ENCODE data around the gene EFCAB14.
"Not testable (repeated sequence)": the region's sequence is repeated elsewhere in the genome, so short reads cannot be mapped to it uniquely, and the experiment has no call there.

EFCAB14 gene

GRCh38 chr1:46753985-46754384 lies 35.1 kb upstream of the EFCAB14 start:
- Histone ChIP-seq H3K9ac (ENCODE audit: low read depth, low read length) (no peak overlapping the region), H3K4me3 (ENCODE audit: low read depth, low read length) (no peak overlapping the region), H3K4me1 (ENCODE audit: control insufficient read depth, insufficient read depth, low read length) (peaks cover 10% of the 10 kb centered on the region), H3K27me3 (ENCODE audit: control insufficient read depth, insufficient read depth, low read length) (no peaks in the 10 kb centered on the region), H3K36me3 (ENCODE audit: control insufficient read depth, insufficient read depth, low read length) (no peaks in the 10 kb centered on the region), H3K9me3 (ENCODE audit: control insufficient read depth, insufficient read depth, low read length) (no peaks in the 10 kb centered on the region)

DNA sequence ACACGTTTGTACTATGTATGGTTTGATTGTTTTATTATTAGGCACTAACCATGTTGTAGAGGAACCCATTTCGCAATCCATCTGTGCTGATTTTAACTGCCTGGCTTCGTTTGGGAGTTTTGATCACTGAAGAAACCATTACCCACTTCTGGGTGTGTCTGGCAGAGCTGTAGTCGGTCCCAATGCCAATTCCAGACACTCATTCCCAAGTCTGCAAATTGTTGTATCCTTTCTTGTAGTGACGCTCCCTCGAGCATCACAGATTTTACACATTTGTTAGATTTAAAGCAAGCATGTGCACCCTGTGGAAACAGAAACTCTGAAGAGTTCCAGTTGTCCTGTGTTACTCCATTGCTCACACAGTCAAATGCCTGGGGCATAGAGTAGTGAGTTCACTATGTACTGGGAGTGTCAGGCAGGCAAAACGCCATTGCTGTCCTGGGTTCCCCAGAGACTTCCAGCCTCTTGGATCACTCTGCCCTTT lies 31.0 kb upstream of the EFCAB14 start:
- no peak overlapping the region for H3K9ac ChIP-seq (ENCODE audit: low read depth, low read length)

DNA sequence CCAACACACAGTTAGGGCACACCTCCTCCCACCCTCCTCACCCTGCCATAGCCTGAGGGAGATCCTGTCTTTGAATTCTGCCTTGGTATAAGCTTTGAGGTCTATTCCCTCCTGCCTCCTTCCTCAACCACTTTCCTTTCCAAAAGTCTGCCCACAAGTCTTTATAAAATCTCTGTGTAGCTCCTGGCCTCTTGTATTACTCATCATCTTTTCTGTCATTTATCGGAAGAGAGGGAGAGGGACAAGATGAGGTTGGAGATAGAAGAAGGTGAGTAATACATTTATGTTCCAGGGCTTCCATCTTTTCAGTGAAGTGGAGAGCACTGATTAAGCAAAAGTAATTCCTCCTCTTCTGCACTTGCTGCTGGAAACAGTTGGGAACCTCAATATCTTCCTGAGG lies 30.5 kb upstream of the EFCAB14 start:
- H3K4me3 ChIP-seq (ENCODE audit: low read depth, low read length) = no peak overlapping the region
- no peaks in the 10 kb centered on the region for H3K36me3 ChIP-seq (ENCODE audit: control insufficient read depth, insufficient read depth, low read length)
- H3K9ac ChIP-seq (ENCODE audit: low read depth, low read length) = no peak overlapping the region
- H3K9me3 ChIP-seq (ENCODE audit: control insufficient read depth, insufficient read depth, low read length) = no peaks in the 10 kb centered on the region
- H3K4me1 ChIP-seq (ENCODE audit: control insufficient read depth, insufficient read depth, low read length) = no peaks in the 10 kb centered on the region
- H3K27me3 ChIP-seq (ENCODE audit: control insufficient read depth, insufficient read depth, low read length) = no peaks in the 10 kb centered on the region

More for the DNA sequence above, 31.0 kb upstream of the EFCAB14 start:
- Histone ChIP-seq H3K27me3 (ENCODE audit: control insufficient read depth, insufficient read depth, low read length) (no peaks in the 10 kb centered on the region), H3K36me3 (ENCODE audit: control insufficient read depth, insufficient read depth, low read length) (no peaks in the 10 kb centered on the region), H3K9me3 (ENCODE audit: control insufficient read depth, insufficient read depth, low read length) (no peaks in the 10 kb centered on the region), H3K4me3 (ENCODE audit: low read depth, low read length) (no peak overlapping the region), H3K4me1 (ENCODE audit: control insufficient read depth, insufficient read depth, low read length) (no peaks in the 10 kb centered on the region)

DNA sequence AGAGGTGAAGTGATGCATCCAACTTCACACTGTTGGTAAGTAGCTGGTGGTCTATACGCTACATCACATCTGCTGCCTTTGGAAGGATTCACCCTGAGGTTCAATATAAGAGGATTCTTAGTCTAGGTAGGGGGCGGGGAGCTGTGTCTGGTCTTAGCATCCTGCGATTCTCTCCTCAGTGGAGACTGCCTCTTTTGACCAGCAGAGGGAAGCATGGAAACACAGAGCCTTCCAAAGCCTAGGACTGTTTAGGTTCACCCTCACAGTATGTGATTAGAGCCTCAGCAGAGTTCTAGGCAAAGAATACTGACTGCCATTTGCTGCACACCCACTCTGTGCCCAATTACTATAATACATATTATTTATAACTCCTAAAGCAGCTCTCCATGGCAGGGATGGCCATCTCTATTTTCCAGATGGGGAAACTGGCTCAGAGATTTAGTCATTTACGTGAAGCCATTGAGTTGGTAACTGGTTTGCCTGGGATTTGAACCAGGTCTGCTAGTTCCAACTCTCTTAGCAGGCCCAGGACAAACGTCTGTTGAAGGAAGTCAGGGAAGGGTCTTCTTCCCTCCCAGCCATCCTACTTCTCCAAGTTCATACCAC lies 28.9 kb upstream of the EFCAB14 start:
- H3K9me3 ChIP-seq (ENCODE audit: control insufficient read depth, insufficient read depth, low read length) = no peaks in the 10 kb centered on the region
- no peaks in the 10 kb centered on the region for H3K4me1 ChIP-seq (ENCODE audit: control insufficient read depth, insufficient read depth, low read length)
- H3K4me3 ChIP-seq (ENCODE audit: low read depth, low read length) = no peak overlapping the region
- H3K36me3 ChIP-seq (ENCODE audit: control insufficient read depth, insufficient read depth, low read length) = no peaks in the 10 kb centered on the region
- H3K27me3 ChIP-seq (ENCODE audit: control insufficient read depth, insufficient read depth, low read length) = no peaks in the 10 kb centered on the region
- H3K9ac ChIP-seq (ENCODE audit: low read depth, low read length) = no peak overlapping the region

DNA sequence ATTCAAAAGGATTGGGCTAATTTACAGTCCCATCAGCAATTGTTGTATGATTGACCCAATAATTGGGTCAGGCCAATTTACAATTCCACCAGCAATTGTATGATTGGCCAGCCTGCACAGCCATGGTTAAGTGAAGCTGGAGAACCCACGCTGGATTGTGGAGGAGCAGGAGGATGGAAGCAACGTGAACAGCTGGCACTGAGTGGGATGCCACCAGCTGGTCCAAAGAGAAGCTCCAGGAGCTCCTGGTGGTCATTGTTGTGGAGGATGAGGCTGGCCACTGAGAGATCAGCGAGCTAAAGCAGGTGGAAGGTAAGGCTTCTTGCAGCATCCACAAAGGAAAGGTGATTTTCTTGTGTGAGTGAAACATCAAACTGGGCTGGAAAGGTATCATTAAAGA lies 23.2 kb upstream of the EFCAB14 start:
- Histone ChIP-seq H3K9me3 (ENCODE audit: control insufficient read depth, insufficient read depth, low read length) (no peaks in the 10 kb centered on the region), H3K27me3 (ENCODE audit: control insufficient read depth, insufficient read depth, low read length) (no peaks in the 10 kb centered on the region), H3K4me3 (ENCODE audit: low read depth, low read length) (no peak overlapping the region), H3K36me3 (ENCODE audit: control insufficient read depth, insufficient read depth, low read length) (no peaks in the 10 kb centered on the region), H3K4me1 (ENCODE audit: control insufficient read depth, insufficient read depth, low read length) (no peaks in the 10 kb centered on the region), H3K9ac (ENCODE audit: low read depth, low read length) (no peak overlapping the region)

GRCh38 chr1:46735708-46736324 lies 16.9 kb upstream of the EFCAB14 start:
- no peaks in the 10 kb centered on the region for H3K4me1 ChIP-seq (ENCODE audit: control insufficient read depth, insufficient read depth, low read length)
- no peak overlapping the region for H3K9ac ChIP-seq (ENCODE audit: low read depth, low read length)
- no peak overlapping the region for H3K4me3 ChIP-seq (ENCODE audit: low read depth, low read length)
- no peaks in the 10 kb centered on the region for H3K36me3 ChIP-seq (ENCODE audit: control insufficient read depth, insufficient read depth, low read length)
- no peaks in the 10 kb centered on the region for H3K9me3 ChIP-seq (ENCODE audit: control insufficient read depth, insufficient read depth, low read length)
- H3K27me3 ChIP-seq (ENCODE audit: control insufficient read depth, insufficient read depth, low read length) = no peaks in the 10 kb centered on the region

DNA sequence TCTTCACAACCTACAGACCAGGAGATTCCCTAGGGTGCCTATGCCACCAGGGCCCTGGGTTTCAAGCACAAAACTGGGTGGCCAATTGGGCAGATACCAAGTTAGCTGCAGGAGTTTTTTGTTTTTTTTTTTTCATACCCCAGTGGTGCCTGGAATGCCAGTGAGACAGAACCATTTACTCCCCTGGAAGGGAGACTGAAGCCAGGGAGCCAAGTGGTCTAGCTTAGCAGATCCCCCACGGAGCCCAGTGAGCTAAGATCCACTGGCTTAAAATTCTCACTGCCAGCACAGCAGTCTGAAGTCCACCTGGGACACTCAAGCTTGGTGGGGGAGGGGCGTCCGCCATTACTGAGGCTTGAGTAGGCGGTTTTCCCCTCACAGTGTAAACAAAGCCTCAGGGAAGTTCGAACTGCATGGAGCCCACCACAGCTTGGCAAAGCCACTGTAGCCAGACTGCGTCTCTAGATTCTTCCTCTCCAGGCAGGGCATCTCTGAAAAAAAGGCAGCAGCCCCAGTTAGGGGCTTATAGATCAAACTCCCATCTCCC lies 9.5 kb upstream of the EFCAB14 start:
- H3K27me3 ChIP-seq (ENCODE audit: control insufficient read depth, insufficient read depth, low read length); H3K9me3 ChIP-seq (ENCODE audit: control insufficient read depth, insufficient read depth, low read length); H3K36me3 ChIP-seq (ENCODE audit: control insufficient read depth, insufficient read depth, low read length); H3K4me3 ChIP-seq (ENCODE audit: low read depth, low read length); H3K9ac ChIP-seq (ENCODE audit: low read depth, low read length); H3K4me1 ChIP-seq (ENCODE audit: control insufficient read depth, insufficient read depth, low read length): not testable (repeated sequence)

DNA sequence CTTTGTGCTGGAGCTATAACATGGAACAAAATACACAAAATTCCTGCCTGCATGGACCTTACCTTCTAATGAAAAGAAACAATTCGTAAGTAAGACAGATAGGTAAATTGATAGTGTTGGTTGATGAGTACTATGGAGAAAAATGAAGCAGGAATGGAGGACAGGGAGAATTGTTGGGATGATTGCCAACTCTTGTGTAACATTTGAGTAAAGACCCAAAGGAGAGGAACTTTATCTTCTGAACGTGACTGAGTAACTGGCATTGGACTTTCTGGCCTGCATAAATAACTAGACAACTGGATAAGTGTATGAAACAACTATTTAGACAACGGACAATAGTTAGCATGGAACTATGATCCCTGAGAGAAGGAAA lies 6.8 kb upstream of the EFCAB14 start:
- no peaks in the 10 kb centered on the region for H3K9me3 ChIP-seq (ENCODE audit: control insufficient read depth, insufficient read depth, low read length)
- no peak overlapping the region for H3K4me3 ChIP-seq (ENCODE audit: low read depth, low read length)
- H3K27me3 ChIP-seq (ENCODE audit: control insufficient read depth, insufficient read depth, low read length) = peaks cover 2% of the 10 kb centered on the region
- no peak overlapping the region for H3K9ac ChIP-seq (ENCODE audit: low read depth, low read length)
- H3K36me3 ChIP-seq (ENCODE audit: control insufficient read depth, insufficient read depth, low read length) = no peaks in the 10 kb centered on the region
- H3K4me1 ChIP-seq (ENCODE audit: control insufficient read depth, insufficient read depth, low read length) = peaks cover 4% of the 10 kb centered on the region

DNA sequence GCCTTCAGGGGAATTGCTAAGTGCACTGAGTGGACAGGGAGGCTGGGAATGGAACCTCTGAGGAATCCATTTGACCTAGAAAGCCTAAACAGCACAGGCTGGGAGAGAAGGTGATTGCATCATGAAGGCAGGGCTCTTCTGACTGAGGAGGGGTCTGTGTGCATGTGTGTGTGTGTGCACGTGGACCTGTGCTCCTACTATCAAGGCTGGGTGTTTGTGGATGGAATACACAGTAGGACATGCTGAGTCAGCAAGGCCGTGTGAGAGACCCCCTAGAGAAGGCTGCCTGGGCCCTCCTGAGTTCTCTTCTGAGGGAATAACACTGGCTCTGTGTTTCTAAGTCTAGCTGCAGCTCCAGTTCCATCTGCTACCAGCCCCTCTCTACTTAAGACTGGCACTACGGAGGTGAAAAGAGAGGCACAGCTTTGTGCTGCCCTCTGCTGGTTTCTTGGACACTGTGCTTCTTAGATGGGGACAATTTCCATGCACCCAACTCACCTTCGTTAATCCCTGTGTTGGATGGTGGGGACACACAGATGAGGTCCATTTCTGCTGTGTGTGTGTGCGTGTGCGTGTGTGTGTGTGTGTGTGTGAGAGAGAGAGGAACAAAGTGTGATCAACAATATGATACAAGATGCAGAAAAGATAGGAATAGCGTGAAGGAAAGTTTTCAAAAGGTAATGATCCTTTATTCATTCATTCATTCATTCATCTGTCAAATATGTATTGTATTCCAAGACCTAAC lies 6.2 kb upstream of the EFCAB14 start:
- H3K9ac ChIP-seq (ENCODE audit: low read depth, low read length) = no peak overlapping the region

DNA sequence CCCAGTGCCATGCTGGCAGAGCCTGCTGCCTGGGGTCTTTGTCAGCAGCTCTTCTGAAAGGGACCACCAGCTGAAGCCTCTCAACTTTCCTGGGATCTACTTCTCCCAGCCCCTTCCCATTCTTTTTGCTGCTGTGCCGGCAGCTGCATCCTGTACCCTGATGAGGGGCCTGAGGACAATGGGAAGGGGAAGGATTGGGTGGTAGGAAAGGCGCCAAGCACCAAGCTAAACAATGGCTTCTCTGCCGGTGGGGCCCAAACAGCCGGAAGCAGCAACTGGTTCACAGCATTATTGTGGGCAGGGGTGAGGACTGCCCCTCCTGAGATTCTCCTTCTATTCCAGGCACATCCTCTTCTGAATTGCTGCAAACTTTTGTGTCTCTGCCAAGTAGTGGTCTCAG lies 5.0 kb upstream of the EFCAB14 start:
- peaks cover 10% of the 10 kb centered on the region for H3K4me1 ChIP-seq (ENCODE audit: control insufficient read depth, insufficient read depth, low read length)
- peaks cover 2% of the 10 kb centered on the region for H3K27me3 ChIP-seq (ENCODE audit: control insufficient read depth, insufficient read depth, low read length)
- H3K36me3 ChIP-seq (ENCODE audit: control insufficient read depth, insufficient read depth, low read length) = no peaks in the 10 kb centered on the region
- H3K4me3 ChIP-seq (ENCODE audit: low read depth, low read length) = no peak overlapping the region
- no peaks in the 10 kb centered on the region for H3K9me3 ChIP-seq (ENCODE audit: control insufficient read depth, insufficient read depth, low read length)
- no peak overlapping the region for H3K9ac ChIP-seq (ENCODE audit: low read depth, low read length)

More for the DNA sequence above, 6.2 kb upstream of the EFCAB14 start:
- Histone ChIP-seq H3K4me3 (ENCODE audit: low read depth, low read length) (no peak overlapping the region), H3K9me3 (ENCODE audit: control insufficient read depth, insufficient read depth, low read length) (no peaks in the 10 kb centered on the region), H3K4me1 (ENCODE audit: control insufficient read depth, insufficient read depth, low read length) (peaks cover 4% of the 10 kb centered on the region), H3K36me3 (ENCODE audit: control insufficient read depth, insufficient read depth, low read length) (no peaks in the 10 kb centered on the region), H3K27me3 (ENCODE audit: control insufficient read depth, insufficient read depth, low read length) (peaks cover 2% of the 10 kb centered on the region)

- Histone ChIP-seq H3K9me3 (ENCODE audit: control insufficient read depth, insufficient read depth, low read length) (no peaks in the 10 kb centered on the region), H3K4me3 (ENCODE audit: low read depth, low read length) (no peak overlapping the region), H3K9ac (ENCODE audit: low read depth, low read length) (no peak overlapping the region), H3K4me1 (ENCODE audit: control insufficient read depth, insufficient read depth, low read length) (peaks cover 18% of the 10 kb centered on the region), H3K27me3 (ENCODE audit: control insufficient read depth, insufficient read depth, low read length) (peaks cover 2% of the 10 kb centered on the region), H3K36me3 (ENCODE audit: control insufficient read depth, insufficient read depth, low read length) (peaks cover 4% of the 10 kb centered on the region)
Observed at GRCh38 chr1:46721686-46722205, 2.8 kb upstream of the EFCAB14 start.
